Smooth muscle cell (in vitro differentiated cells): ENCODE measurements around the gene SIX1. TPM values are rescaled to one million over a fixed set of nuclear protein-coding genes. Genes with fewer than 3 reads are reported as not detected.

Experiments used
- DNase-seq: peaks from one replicate; lab custom pipeline; 2025; ENCODE audit not compliant: unreplicated experiment; lab: John Stamatoyannopoulos, UW
- H2AFZ ChIP-seq: fragments of 200-600 bp; sonication (generic); 2 replicates; pipeline ENCODE4 v1.6.0; 2016; ENCODE audit warnings: antibody characterized with exemption, low read depth, mild to moderate bottlenecking
- H3F3A ChIP-seq: fragments of 200-600 bp; sonication (generic); 2 replicates; pipeline ENCODE4 v1.6.0; 2017; ENCODE audit warnings: antibody characterized with exemption, low read depth
- H3K27ac ChIP-seq: fragments of 200-600 bp; sonication (generic); 2 replicates; pipeline ENCODE4 v1.5.1; 2016; ENCODE audit warnings: low read depth, mild to moderate bottlenecking
- H3K27me3 ChIP-seq: fragments of 200-600 bp; sonication (generic); 2 replicates; pipeline ENCODE4 v1.6.1; 2016; ENCODE audit warnings: low read depth, mild to moderate bottlenecking
- H3K36me3 ChIP-seq: fragments of 200-600 bp; sonication (generic); 2 replicates; pipeline ENCODE4 v1.5.1; 2016; ENCODE audit warnings: low read depth
- H3K4me1 ChIP-seq: fragments of 200-600 bp; sonication (generic); 2 replicates; pipeline ENCODE4 v1.5.1; 2016; ENCODE audit warnings: low read depth
- H3K4me2 ChIP-seq: fragments of 200-600 bp; sonication (generic); 2 replicates; pipeline ENCODE4 v1.6.0; 2016; ENCODE audit warnings: mild to moderate bottlenecking
- H3K4me3 ChIP-seq: fragments of 200-600 bp; sonication (generic); 2 replicates; pipeline ENCODE4 v1.5.1; 2016; ENCODE audit warnings: mild to moderate bottlenecking
- H3K79me2 ChIP-seq: fragments of 200-600 bp; sonication (generic); 2 replicates; pipeline ENCODE4 v1.6.0; 2016; ENCODE audit warnings: low read depth, mild to moderate bottlenecking
- H3K9ac ChIP-seq: fragments of 200-600 bp; sonication (generic); 2 replicates; pipeline ENCODE4 v1.6.0; 2016; ENCODE audit warnings: low read depth
- H3K9me3 ChIP-seq: fragments of 200-600 bp; sonication (generic); replicated peaks from 2 replicates; pipeline ENCODE4 v1.5.1; 2016; ENCODE audit warnings: low read depth
- H4K20me1 ChIP-seq: fragments of 200-600 bp; sonication (generic); 2 replicates; pipeline ENCODE4 v1.6.0; 2016; ENCODE audit warnings: low read depth
- CTCF ChIP-seq: fragments of 200-600 bp; sonication (generic); IDR thresholded peaks from 2 replicates; pipeline ENCODE4 v1.5.1; 2017; ENCODE audit warnings: borderline replicate concordance, mild to moderate bottlenecking, antibody characterized with exemption; ENCODE audit not compliant: insufficient read depth, poor library complexity, severe bottlenecking
- WGBS: methylation state at CpG from one replicate; pipeline ENCODE4 v1.1.7; 2016; ENCODE audit warnings: low lambda C conversion rate; 5-methylcytosine and 5-hydroxymethylcytosine counted together
- polyA plus RNA-seq: library from polyadenylated mRNA; unstranded; fragments of >200 nt; fragmentation: Nextera tagmentation; extraction: Ambion mirVana; gene quantifications from 2 replicates; pipeline ENCODE4 v1.2.1, GENCODE V29; 2016
- total RNA-seq: library from RNA; depleted of rRNA; stranded (reverse); fragments of >200 nt; gene quantifications from 2 replicates; pipeline ENCODE4 v1.2.3, GENCODE V29; 2014

The SIX1 gene
- total and polyA plus RNA-seq, 2 experiments from 2014 or later, result not detected

GRCh38 chr14:60658909-60659585 is 9.8 kb upstream of the SIX1 start:
- Histone ChIP-seq H3K79me2 (no peaks in the 10 kb centered on the region), H3K9me3 (no peaks in the 10 kb centered on the region), H3F3A (no peaks in the 10 kb centered on the region), H3K4me2 (no peak overlapping the region), H3K27ac (no peak overlapping the region), H3K4me3 (no peak overlapping the region), H3K9ac (no peak overlapping the region), H2AFZ (no peak overlapping the region), H3K36me3 (no peaks in the 10 kb centered on the region), H3K27me3 (peaks cover 74% of the 10 kb centered on the region), H3K4me1 (peaks cover 28% of the 10 kb centered on the region), H4K20me1 (no peaks in the 10 kb centered on the region)
- DNase-seq, result no peak
- WGBS, result 43% methylated on average over 4 of the region's 4 CpGs
- no peak for TF ChIP-seq CTCF

- H3K4me3 ChIP-seq, result peak overlapping the region; percentile 74
Observed at GRCh38 chr14:60658211-60658690, 9.0 kb upstream of the SIX1 start.

GRCh38 chr14:60657456-60658210 is 8.4 kb upstream of the SIX1 start:
- no peak for TF ChIP-seq CTCF
- WGBS, result 1% methylated on average over 47 of the region's 47 CpGs

More at GRCh38 chr14:60658211-60658690, 9.0 kb upstream of the SIX1 start:
- peaks cover 80% of the 10 kb centered on the region for H3K27me3 ChIP-seq
- no peak for DNase-seq
- peak overlapping the region; percentile 97 for H3K4me2 ChIP-seq
- H3K9me3 ChIP-seq, result no peaks in the 10 kb centered on the region
- no peaks in the 10 kb centered on the region for H3F3A ChIP-seq
- H3K27ac ChIP-seq, result no peak overlapping the region
- peaks cover 30% of the 10 kb centered on the region for H3K4me1 ChIP-seq
- TF ChIP-seq CTCF, result no peak
- no peaks in the 10 kb centered on the region for H3K36me3 ChIP-seq
- H3K79me2 ChIP-seq, result no peaks in the 10 kb centered on the region
- H3K9ac ChIP-seq, result no peak overlapping the region
- 10% methylated on average over 10 of the region's 10 CpGs for WGBS
- peak overlapping the region; percentile 97 for H2AFZ ChIP-seq
- no peaks in the 10 kb centered on the region for H4K20me1 ChIP-seq

More at GRCh38 chr14:60657456-60658210, 8.4 kb upstream of the SIX1 start:
- no peak overlapping the region for H3K27ac ChIP-seq
- H3F3A ChIP-seq, result no peaks in the 10 kb centered on the region
- peaks cover 33% of the 10 kb centered on the region for H3K4me1 ChIP-seq
- H3K9ac ChIP-seq, result peak overlapping the region; percentile 53
- H3K27me3 ChIP-seq, result peaks cover 87% of the 10 kb centered on the region
- H3K36me3 ChIP-seq, result no peaks in the 10 kb centered on the region
- H3K4me2 ChIP-seq, result peak overlapping the region; percentile 97
- H3K79me2 ChIP-seq, result no peaks in the 10 kb centered on the region
- peak overlapping the region; percentile 97 for H2AFZ ChIP-seq
- peak overlapping the region; percentile 74 for H3K4me3 ChIP-seq
- no peaks in the 10 kb centered on the region for H4K20me1 ChIP-seq
- H3K9me3 ChIP-seq, result no peaks in the 10 kb centered on the region
- no peak for DNase-seq
